Esophagus (tissue), 2 donors: ENCODE results near the gene ABAT. TPM values are rescaled to one million over a fixed set of nuclear protein-coding genes. Genes with fewer than 3 reads are reported as not detected.

Experiments
- H3K27ac ChIP-seq, 2 donors: one replicate each; pipeline ENCODE4 v1.5.1; 2013; ENCODE audit warnings: low read depth in 2 of 2, mild to moderate bottlenecking in 2 of 2, inconsistent platforms in 1 of 2, low read length in 1 of 2, moderate library complexity in 1 of 2
- H3K27me3 ChIP-seq, 2 donors: one replicate each; pipeline ENCODE4 v1.6.1; 2013; ENCODE audit warnings: low read length in 2 of 2, control low read depth in 1 of 2, mild to moderate bottlenecking in 1 of 2; ENCODE audit not compliant: insufficient read depth in 2 of 2, control insufficient read depth in 1 of 2
- H3K36me3 ChIP-seq, 2 donors: one replicate each; pipeline ENCODE4 v1.6.1; 2013; ENCODE audit warnings: low read length in 1 of 2; ENCODE audit not compliant: control insufficient read depth in 2 of 2, insufficient read depth in 2 of 2
- H3K4me1 ChIP-seq, 2 donors: one replicate each; pipeline ENCODE4 v1.6.1; 2013; ENCODE audit warnings: low read length in 1 of 2; ENCODE audit not compliant: control insufficient read depth in 2 of 2, insufficient read depth in 2 of 2
- H3K4me3 ChIP-seq, 2 donors: one replicate each; pipeline ENCODE4 v1.5.1; 2013; ENCODE audit warnings: low read length in 2 of 2, mild to moderate bottlenecking in 2 of 2, low read depth in 1 of 2, moderate library complexity in 1 of 2
- H3K9me3 ChIP-seq, 2 donors: one replicate each; pipeline ENCODE4 v1.6.1; 2013; ENCODE audit warnings: mild to moderate bottlenecking in 2 of 2, low read depth in 1 of 2, low read length in 1 of 2, moderate library complexity in 1 of 2; ENCODE audit not compliant: control insufficient read depth in 2 of 2, insufficient read depth in 1 of 2
- WGBS, 2 donors: extraction: QIAGEN DNeasy Blood & Tissue Kit; methylation state at CpG; one replicate each; pipeline ENCODE4 v1.1.7; 2013; 5-methylcytosine and 5-hydroxymethylcytosine counted together
- polyA plus RNA-seq, 2 donors: library from polyadenylated mRNA; stranded (reverse); fragments of 200-250 nt; gene quantifications; one replicate each; pipeline ENCODE4 v1.2.3, GENCODE V29; 2013
- donor health status: healthy with polysubstance abuse.
- donor health status: Bipolar disorder and iron deficiency.

The ABAT gene
- polyA plus RNA-seq, 2 donors: 4.6 to 9.5 TPM

DNA sequence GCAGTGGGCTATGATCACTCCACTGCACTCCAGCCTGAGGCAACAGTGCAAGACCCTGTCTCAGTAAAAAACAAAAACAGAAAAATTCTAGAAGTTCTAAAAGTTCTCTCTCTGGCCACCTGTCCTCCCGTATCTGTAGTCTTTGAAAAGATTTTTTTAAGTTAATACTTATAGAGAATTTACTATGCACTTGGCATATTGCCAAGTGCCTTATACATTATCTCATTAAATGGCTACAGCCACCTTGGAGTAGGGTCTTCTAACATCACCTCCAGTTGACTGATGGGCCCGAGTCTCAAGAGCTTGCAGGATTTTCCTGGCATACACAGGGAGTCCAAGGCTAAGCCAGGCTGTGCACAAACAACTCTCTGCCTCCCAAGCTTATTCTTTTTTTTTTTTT lies 78.3 kb downstream of the ABAT start:
- H3K27ac ChIP-seq: no peak overlapping the region
- H3K4me1 ChIP-seq: no peaks in the 10 kb centered on the region
- H3K9me3 ChIP-seq: no peaks in the 10 kb centered on the region
- H3K27me3 ChIP-seq: no peaks in the 10 kb centered on the region
- H3K4me3 ChIP-seq: no peak overlapping the region
- 23 to 39% methylated on average over 2 of the region's 2 CpGs for WGBS, 2 donors
- H3K36me3 ChIP-seq: peaks cover 2 to 7% of the 10 kb centered on the region in 2 donors

DNA sequence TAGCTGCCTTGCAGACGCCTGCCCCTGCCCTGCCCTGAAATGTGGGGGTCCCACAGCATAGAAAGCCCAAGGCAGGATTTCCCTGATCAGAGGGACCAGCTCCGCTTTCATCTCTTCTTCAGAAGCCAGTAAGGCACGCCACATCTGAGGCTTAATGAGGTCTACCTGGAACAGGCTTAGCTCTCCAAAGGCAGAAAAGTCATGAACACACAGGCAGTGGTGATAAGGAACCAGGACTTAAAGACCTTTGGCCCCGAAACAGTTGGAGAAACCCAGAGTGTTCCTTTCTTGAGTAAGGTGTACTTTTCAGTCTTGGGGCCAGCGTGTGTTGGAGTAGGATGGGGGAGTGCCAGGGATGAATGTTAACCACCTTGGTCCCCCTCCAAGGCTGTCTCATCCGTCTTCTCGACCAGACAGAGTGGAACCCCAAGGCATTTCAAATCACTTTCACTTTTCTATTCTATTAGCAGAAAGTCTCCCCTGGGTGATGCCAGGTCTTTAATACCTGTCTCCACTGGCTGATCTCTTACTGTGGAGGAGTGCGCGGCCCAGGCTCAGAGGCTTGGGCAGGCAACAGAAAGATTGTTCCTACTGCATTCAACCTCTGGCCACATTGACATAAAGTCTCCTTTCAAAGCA lies 79.1 kb downstream of the ABAT start:
- no peaks in the 10 kb centered on the region for H3K4me1 ChIP-seq
- peak overlapping the region in 1 of 2 donors; percentile 17 for H3K27ac ChIP-seq
- peaks cover 4 to 9% of the 10 kb centered on the region in 2 donors for H3K36me3 ChIP-seq
- WGBS, 2 donors: 43 to 48% methylated on average over 9 of the region's 9 CpGs
- H3K9me3 ChIP-seq: no peaks in the 10 kb centered on the region
- H3K4me3 ChIP-seq: no peak overlapping the region
- H3K27me3 ChIP-seq: no peaks in the 10 kb centered on the region

DNA sequence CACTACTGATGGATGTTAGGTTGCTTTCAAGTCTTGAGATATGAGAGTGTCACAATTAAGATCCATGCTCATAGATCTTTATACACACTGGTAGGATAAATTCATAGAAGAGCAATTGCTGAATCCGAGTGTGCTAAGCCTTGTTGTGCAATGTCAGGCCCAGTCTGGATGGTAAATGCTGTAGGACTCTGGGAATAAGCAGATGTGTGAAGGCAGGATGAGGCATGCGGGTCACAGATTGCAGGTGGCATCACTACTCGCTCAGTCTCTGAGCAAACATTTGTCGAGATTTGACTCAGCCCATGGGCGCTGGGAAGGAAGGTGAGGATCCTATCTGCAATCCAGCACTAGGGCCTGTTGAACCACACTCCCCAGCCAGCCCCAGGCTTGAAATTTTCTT lies 82.3 kb downstream of the ABAT start:
- H3K9me3 ChIP-seq: no peaks in the 10 kb centered on the region
- no peak overlapping the region for H3K27ac ChIP-seq
- no peak overlapping the region for H3K4me3 ChIP-seq
- WGBS, 2 donors: 52 to 70% methylated on average over 5 of the region's 5 CpGs
- no peaks in the 10 kb centered on the region for H3K27me3 ChIP-seq
- no peaks in the 10 kb centered on the region for H3K4me1 ChIP-seq
- peaks cover 4 to 5% of the 10 kb centered on the region in 2 donors for H3K36me3 ChIP-seq

DNA sequence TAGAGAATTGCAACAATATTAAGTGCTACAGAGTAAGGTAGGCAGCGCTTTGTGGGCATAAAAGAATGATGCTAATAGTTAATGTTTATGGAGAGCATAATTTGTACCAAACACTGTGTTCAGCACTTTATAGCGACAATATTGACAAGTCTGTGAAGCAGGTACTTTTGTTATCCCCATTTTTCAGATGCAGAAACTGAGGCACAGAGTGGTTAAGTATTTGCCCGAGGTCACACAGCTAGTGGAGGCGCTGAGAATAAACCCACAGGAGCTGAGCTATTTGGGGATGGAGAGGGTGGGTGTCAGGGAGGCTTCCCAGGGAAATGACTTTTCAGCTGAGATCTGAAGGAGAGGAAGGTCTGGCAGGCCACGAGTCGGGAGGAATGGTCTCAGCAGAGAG lies 83.6 kb downstream of the ABAT start:
- H3K27ac ChIP-seq: no peak overlapping the region
- H3K4me3 ChIP-seq: no peak overlapping the region
- no peaks in the 10 kb centered on the region for H3K9me3 ChIP-seq
- H3K4me1 ChIP-seq: no peaks in the 10 kb centered on the region
- H3K36me3 ChIP-seq: peaks cover 4 to 5% of the 10 kb centered on the region in 2 donors
- 95 to 96% methylated on average over 6 of the region's 6 CpGs for WGBS, 2 donors
- no peaks in the 10 kb centered on the region for H3K27me3 ChIP-seq

DNA sequence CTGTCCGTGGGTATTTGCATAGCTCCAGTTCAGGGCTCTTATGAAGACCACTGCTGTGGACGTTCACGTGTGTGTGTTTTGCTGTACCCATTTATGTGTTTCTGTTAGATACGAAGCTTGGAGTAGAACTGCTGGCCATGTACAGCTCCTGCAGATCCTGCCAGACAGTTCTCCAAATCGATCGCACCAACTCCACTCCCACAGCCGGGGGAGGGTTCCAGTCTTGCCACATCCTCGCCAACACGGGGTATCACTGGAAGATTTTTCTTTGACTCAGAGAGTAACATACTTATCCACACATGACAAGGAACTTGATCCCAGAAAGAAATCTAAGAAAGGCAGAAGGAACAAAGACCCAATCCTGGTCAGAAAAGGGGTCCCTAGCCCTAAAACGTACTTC lies 85.6 kb downstream of the ABAT start:
- peaks cover 4 to 12% of the 10 kb centered on the region in 2 donors for H3K36me3 ChIP-seq
- H3K27ac ChIP-seq: no peak overlapping the region
- no peaks in the 10 kb centered on the region for H3K9me3 ChIP-seq
- H3K4me1 ChIP-seq: no peaks in the 10 kb centered on the region
- 92 to 93% methylated on average over 10 of the region's 10 CpGs for WGBS, 2 donors
- H3K27me3 ChIP-seq: no peaks in the 10 kb centered on the region
- H3K4me3 ChIP-seq: no peak overlapping the region

DNA sequence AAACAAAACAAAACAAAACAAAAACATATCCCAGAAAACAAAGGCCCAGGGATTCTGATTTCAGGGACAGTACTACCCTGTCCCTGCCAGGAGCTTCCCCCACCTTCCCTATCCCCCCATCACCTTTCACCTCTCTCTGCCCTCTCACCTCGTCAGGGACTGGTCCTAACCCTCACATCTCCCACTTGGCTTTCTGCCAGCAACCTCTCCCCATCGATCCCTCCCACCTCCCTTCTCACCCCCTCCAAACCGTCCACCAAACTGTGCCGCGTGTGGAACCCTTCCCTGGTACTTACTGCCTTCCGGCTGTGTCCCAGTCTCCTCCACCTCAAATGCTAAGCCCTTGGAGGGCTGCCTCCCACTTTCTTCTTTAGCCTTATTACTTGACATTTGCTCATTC lies 86.7 kb downstream of the ABAT start:
- Histone ChIP-seq H3K27ac (no peak overlapping the region), H3K27me3 (no peaks in the 10 kb centered on the region), H3K4me3 (no peak overlapping the region), H3K4me1 (no peaks in the 10 kb centered on the region), H3K36me3 (peaks cover 4 to 9% of the 10 kb centered on the region in 2 donors), H3K9me3 (no peaks in the 10 kb centered on the region)
- WGBS, 2 donors: 80 to 86% methylated on average over 6 of the region's 6 CpGs

DNA sequence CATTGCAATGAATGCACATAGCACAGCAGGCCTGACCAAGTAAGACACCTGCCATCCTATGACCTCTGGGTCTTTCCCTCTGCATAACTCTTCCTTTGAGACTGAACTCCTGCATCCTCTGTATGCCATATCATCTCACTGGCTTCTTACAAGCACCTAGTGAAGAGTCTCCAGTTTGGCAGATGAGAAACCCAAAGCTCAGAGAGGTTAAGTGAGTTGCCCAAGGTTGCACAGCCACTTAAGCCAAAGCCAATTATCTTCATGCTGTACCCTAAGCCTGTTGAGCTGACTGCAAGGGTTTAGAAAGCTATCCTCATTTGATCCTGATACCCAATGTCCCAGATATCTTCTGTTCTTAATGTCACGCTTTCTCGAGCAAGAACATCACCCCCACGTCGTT lies 87.8 kb downstream of the ABAT start:
- Histone ChIP-seq H3K27me3 (no peaks in the 10 kb centered on the region), H3K36me3 (peaks cover 4 to 11% of the 10 kb centered on the region in 2 donors), H3K4me1 (no peaks in the 10 kb centered on the region), H3K27ac (no peak overlapping the region), H3K4me3 (no peak overlapping the region), H3K9me3 (no peaks in the 10 kb centered on the region)
- WGBS, 2 donors: 95% methylated on average over 4 of the region's 4 CpGs

DNA sequence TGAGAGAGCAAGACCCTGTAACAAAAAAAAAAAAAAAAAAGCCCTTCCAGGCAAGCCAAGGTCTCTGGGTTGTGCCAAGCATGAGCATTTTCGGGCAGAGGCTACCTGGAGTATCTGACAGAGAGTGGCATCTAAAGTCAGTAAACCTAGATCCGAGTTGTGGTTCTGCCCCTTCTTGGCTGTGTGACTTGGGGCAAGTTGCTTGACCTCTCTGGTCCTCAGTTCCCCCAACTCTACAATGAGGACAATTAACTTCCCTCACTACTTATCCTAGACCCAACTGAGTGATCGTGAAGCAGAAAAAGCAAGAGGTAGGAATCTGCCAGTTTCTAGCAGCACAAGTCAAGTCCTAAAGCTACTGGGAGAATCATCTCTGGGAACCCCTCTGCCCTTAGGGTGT lies 88.7 kb downstream of the ABAT start:
- Histone ChIP-seq H3K36me3 (peaks cover 0 to 13% of the 10 kb centered on the region in 2 donors), H3K27me3 (no peaks in the 10 kb centered on the region), H3K4me3 (no peak overlapping the region), H3K27ac (no peak overlapping the region), H3K9me3 (no peaks in the 10 kb centered on the region), H3K4me1 (no peaks in the 10 kb centered on the region)
- WGBS, 2 donors: 96 to 97% methylated on average over 3 of the region's 3 CpGs

DNA sequence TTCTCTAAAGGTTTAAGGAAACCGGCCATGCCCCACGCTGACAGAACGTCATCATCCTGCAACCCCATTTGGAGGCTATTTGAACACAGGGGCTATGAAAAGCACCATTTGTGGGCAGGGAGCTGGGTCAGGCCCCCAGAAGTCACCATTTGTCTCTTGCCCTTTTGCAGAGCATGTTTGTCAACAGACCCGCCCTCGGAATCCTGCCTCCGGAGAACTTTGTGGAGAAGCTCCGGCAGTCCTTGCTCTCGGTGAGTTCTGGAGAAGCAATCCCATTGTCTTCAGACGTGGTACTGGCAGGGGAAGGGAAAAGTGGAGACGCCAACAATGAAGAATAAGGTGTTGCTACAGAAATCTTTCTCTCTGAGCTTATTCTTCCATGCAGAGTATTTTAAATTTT lies 89.5 kb downstream of the ABAT start:
- no peaks in the 10 kb centered on the region for H3K27me3 ChIP-seq
- H3K9me3 ChIP-seq: no peaks in the 10 kb centered on the region
- peaks cover 2 to 10% of the 10 kb centered on the region in 2 donors for H3K36me3 ChIP-seq
- no peak overlapping the region for H3K27ac ChIP-seq
- no peaks in the 10 kb centered on the region for H3K4me1 ChIP-seq
- WGBS, 2 donors: 74 to 79% methylated on average over 10 of the region's 10 CpGs
- H3K4me3 ChIP-seq: no peak overlapping the region

DNA sequence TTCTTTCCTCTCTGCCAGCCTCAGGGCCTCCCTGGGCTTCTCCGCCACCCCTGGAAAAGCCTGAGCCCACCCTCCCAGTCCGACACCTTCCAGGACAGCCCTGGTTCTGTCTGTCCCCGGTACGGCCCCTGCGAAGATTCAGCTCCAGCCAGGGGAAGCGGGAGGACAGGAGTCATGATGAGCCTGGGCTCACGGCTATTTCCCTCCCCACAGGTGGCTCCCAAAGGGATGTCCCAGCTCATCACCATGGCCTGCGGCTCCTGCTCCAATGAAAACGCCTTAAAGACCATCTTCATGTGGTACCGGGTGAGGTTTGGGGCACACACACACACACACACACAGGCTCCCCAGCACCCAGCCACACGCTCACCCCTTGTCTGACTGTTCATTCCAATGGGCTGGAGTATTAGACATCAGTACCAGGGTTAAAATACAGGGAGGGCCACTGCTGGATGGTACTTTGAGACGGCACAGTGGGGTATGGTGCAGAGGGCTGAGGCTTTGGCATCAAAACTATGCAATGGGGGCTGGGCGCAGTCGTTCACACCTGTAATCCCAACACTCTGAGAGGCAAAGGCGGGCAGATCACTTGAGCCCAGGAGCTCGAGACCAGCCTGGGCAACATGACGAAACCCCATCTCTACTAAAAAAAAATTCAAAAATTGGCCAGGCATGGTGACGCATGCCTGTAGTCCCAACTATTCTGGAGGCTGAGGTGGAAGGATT lies 90.3 kb downstream of the ABAT start:
- no peak overlapping the region for H3K4me3 ChIP-seq
- H3K9me3 ChIP-seq: no peaks in the 10 kb centered on the region
- 90 to 91% methylated on average over 18 of the region's 18 CpGs for WGBS, 2 donors
- H3K27me3 ChIP-seq: no peaks in the 10 kb centered on the region
- no peak overlapping the region for H3K27ac ChIP-seq
- peaks cover 2 to 10% of the 10 kb centered on the region in 2 donors for H3K36me3 ChIP-seq
- no peaks in the 10 kb centered on the region for H3K4me1 ChIP-seq
